NB4 (cell line): Measurements from ENCODE around the gene KRTCAP3.

ENCODE experiments used
- MAX ChIP-seq: IDR thresholded peaks from 2 replicates; pipeline ENCODE4 v1.6.1; 2011; ENCODE audit warnings: low read depth, low read length
- POLR2A ChIP-seq: IDR thresholded peaks from 2 replicates; pipeline ENCODE4 v1.6.1; 2011; ENCODE audit warnings: mild to moderate bottlenecking; ENCODE audit not compliant: insufficient read length; ENCODE audit errors: extremely low read depth

- TF ChIP-seq MAX (no peak), POLR2A (no peak)
Measured at GRCh38 chr2:27435628-27436027, 6.6 kb upstream of the KRTCAP3 start.
